NCI-H187 treated with DMSO at 0.1 percent for 48 hours (cell line): Measurements from ENCODE around the gene BEND5.
A peak's percentile ranks its signal among the peaks of the same experiment; 100 is the strongest.

ENCODE experiments used
- DNase-seq: peaks from one replicate; lab custom pipeline; 2025; lab: John Stamatoyannopoulos, UW

BEND5 gene

GRCh38 chr1:48776393-48777218 is at the start of gene BEND5:
Gene BEND5, minus strand, starts transcription at chr1:48776891. Its CDS starts 60 bp downstream, at chr1:48776831.
- DNase-seq = peak; percentile 12

GRCh38 chr1:48823168-48823567 is 46.5 kb upstream of the BEND5 start:
- DNase-seq = no peak

DNA sequence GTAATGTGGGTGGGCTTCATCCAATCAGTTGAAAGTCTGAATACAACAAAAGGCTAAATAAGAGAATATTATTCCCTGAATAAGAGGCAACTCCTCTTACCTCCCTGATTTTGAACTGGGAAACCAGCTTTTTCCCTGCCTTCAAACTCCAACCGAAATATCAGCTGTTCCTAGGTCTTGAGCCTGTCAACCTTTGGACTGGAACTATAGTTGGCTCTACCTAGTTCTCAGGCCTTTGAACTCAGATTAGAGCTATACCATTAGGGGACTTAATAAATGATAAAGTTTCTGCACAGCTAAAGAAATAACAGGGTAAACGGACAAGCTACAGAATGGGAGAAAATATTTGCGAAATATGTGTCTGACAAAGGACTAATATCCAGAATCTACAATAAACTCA is 43.8 kb upstream of the BEND5 start:
- no peak for DNase-seq

- no peak for DNase-seq
These were observed 40.9 kb upstream of the BEND5 start for GRCh38 chr1:48817505-48818114.

GRCh38 chr1:48810740-48811139 is 34.0 kb upstream of the BEND5 start:
- DNase-seq = no peak

DNA sequence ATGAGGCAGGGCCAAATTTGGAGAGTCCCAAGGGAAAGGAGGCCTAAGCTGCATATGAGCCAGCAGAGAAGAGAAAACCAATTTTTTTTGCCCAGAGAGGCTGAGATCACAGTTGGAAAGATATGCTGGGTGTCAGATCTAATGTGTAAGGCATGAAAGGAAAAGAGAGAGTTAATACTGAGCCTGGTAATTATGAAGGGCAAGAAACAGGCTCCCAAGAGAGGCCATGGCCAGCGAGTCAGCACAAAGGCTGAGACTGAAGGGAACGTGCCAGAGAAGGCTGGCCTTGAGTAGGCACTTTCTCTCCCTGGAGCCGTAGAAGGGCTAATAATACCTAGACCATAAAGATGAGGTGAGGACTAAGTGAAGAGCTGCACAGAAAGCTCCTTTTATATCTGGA is 31.8 kb upstream of the BEND5 start:
- no peak for DNase-seq

DNA sequence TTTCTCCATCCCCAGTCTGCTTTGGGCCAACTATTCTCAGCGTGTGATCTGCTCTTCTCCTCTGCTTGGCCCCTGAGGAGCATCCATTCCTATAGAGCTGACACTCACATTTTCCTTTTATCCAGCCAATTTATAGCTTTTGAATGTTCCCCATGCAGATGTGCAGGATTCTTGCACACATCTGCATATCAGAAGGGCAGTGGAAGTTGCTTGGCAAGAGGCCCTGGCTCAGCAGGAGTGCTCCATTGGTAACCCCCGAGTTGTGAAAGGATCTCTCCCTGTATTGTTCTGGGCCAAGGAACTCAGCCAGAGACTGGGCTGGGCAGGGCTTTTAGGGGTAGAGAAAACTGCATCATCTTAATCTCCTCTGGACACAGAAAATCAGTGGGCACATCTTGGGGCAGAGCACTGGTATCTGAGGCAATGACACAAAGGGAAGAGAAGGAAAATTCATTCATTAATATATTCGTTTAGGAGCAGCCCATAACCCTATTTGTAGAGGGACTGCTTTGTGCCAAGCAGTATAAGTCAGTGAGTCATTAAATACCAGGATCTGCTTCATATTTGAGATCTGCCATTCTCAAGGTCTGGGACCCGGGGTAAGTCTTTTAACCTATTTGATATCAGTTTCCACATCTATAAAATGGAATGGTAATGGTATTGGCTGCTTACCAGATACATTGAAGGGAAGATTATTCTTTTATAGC is 31.0 kb upstream of the BEND5 start:
- no peak for DNase-seq

- no peak for DNase-seq
These were observed 26.8 kb upstream of the BEND5 start for GRCh38 chr1:48803474-48803873.

DNA sequence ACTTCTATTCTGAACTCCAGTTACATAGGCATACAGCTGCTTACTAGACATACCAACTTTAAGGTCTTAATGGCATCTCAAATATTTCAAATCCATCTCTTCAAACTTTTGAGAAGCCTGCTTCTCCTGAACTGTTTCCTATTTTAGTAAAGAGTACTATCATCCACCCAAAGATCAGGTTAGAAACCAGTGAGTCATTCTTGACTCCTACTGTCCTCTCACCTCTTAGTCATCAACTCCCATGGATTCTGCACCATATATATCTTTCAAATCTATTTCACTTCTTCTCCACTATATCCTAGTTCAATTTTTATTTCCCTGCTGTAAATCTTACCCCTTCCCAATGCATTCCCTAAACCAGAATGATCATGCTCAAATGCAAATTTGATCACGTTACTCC is 18.1 kb upstream of the BEND5 start:
- no peak for DNase-seq

DNA sequence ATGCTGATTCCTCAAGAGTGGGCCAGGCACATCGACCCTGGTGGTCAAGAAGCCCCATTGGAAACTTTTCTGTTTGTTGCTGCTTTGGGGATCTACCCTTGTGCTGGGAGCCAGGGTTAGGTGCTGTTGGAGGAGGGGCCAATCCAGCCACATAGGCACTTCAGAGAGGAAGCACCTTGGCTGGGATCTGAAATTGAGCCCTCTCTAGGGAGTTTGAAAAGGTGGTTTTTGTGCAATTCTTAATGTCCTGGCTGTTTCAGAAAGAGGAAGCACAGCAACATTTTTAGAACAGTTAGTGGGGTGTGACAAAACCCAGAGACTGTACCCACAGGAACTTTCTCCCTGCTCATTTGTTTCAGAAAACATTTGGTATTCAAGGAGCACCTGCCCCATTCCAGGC is 17.2 kb upstream of the BEND5 start:
- DNase-seq = no peak

DNA sequence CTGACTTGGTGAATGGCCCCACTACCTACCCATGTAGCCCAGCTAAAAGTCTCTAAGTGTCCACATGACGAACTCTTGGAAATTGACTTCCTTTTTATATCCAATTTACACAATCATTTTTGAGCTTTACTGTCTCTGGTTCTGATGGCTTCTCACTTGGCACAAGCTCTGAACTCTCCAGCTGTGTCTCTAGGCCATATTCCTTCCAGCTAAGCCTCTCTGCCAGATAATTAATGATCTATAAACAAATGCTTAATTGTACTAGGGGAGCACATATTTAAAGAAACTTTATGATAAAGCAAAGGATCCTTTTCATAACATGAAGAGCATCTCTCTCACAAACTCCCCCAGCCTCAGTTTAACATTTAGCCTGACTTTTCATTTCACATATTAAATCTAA is 16.3 kb upstream of the BEND5 start:
- no peak for DNase-seq

DNA sequence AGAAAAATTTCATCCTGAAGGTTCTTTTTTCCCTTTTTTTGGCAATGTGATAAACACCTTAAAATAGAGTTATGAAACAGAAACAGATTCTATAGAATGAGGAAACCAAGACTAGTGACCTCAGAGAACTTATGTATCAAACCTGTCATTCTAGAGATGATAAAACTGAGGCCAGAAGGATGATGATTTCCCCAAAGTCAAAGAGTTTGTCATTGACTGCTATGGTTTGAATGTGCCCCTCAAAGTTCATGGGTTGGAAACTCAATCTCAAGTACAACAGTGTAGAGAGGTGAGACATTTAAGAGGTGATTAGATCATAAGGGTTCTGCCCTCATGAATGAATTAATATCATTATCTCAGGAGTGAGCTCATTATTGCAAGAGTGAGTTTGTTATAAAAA is 13.7 kb upstream of the BEND5 start:
- DNase-seq = no peak

DNA sequence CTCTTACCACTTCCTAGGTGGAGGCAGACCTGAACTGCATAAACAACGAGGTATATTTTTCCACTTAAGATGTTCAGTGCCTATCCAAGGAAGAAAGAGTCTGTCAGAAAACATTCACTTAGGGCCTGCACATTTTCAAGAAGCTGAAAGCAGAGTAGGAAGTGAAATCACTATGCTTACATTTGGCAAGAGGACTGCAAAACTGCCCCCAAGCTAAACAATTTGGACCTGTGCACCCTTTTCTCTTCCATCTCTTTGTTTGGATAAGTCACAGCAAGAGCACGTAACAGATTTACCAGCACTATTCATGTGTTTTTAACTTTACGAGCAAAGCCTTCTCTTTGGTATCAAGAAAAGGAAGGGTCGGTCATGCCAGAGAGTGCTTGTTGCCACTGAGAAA is 13.2 kb upstream of the BEND5 start:
- no peak for DNase-seq

GRCh38 chr1:48785869-48786268 is 9.2 kb upstream of the BEND5 start:
- no peak for DNase-seq

- no peak for DNase-seq
These were observed 7.6 kb upstream of the BEND5 start for GRCh38 chr1:48784301-48784700.

DNA sequence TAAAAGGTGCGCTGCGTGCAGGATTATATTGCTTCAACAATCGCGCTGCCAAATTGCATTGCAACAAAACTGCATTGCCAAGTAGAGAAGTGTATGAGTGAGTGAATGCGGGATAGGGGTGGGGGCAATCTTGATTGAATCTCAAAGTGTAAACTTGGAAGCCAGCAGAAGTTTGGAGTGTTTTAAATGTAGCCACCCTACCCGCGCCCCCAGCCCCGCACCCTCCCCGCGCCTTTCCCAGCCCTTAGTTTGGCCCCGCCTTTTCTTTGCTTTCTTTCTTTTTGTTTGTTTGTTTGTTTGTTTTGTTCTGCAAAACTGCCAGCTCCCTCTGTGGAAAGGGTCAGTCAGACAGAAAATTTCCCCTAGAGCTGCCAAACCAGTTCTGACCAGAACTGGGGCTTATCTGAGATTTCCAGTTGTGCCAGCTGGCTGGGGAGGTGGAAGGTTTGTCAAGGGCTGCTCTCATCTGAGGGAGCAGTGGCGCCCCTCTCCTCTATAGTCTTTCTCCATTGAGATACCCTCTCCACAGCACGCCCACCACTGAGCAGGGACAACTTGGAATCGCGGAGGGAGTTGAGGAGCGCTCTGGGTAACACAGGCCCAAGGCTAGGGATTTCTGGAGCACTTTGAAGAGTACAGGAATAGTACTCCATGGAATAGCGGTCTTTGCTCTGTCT is 666 bp upstream of the BEND5 start:
- no peak for DNase-seq

DNA sequence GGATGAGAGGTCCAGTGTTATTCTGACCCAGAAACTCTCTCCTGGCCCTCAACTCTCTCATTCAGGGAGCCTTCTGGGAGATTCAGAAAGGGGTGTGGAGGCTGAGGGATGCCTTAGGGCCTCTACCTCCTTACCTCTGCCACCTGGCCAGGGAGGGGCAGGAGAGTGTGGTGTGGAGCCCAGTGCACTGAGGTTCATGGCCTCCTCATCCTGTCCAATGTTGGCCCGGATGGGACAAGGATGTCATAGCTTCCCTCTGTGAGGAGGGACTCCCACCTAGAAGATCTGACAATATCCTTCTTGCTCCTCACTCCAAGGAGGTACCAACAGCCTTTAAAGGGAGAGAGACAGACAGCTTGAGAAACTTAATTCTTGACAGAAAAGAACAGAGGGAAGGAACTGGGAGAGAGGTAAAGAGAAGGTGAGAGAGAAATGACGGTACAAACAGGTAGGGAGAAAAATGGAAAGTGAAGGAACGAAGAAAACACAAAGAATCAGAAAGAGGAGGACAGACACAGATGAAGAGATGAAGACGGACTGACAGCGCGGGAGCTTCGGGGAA is 779 bp downstream of the BEND5 start:
- DNase-seq = no peak

GRCh38 chr1:48773133-48773532 is 3.6 kb downstream of the BEND5 start:
- DNase-seq = no peak

GRCh38 chr1:48772211-48772610 is 4.5 kb downstream of the BEND5 start:
- DNase-seq = no peak

GRCh38 chr1:48771561-48771960 is 5.1 kb downstream of the BEND5 start:
- no peak for DNase-seq

DNA sequence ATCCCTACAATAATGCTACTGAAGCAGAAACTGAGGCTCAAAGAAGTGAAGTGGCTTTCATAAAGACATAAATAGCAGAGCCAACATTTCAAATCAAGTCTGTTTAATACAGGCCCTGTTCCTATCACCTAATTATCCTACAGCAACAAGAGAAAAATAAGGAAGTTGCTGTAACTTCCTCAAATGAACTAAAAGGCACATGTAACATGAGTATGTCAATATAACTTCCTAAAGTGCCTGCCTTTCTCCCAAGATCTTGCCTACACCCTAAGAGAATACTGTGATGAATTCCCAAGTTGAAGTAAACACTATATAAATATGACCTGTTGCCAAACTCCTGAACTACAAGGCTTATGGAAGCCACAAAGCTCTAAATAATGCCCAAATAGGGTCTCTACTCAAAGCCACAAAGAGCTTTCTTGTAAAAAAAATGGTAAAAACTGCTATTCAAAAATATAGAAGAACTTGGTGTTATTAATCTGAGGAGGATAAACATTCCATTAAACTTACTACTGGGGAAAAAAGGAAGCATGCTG is 8.6 kb downstream of the BEND5 start:
- DNase-seq = no peak

DNA sequence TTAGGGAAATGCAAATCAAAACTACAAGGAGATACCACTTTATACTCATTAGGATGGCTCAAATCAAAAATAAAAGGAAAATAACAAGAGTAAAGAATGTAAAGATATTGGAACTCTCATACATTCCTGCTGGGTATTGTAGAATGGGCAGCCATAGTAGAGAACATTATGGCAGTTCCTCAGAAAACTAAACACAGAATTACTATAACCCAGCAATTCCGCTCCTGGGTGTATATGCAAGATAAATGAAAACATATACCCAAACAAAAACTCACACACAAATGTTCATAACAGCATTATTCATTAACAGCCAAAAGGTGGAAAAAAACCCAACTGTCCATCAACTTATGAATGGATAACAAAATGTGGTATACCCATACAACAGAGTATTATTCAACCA is 11.4 kb downstream of the BEND5 start:
- DNase-seq = no peak
